Activated CD8-positive, alpha-beta T cell treated with anti-CD3 and anti-CD28 coated beads, Interleukin-2, amount 10 ng/mL, durations not matched to agents 7 days and 5 days (primary cell): ENCODE data around the gene CDH26. TPM values are rescaled to one million over a fixed set of nuclear protein-coding genes. Genes with fewer than 3 reads are reported as not detected.

Experiments used
- ATAC-seq: fragments of 150-1000 bp; cut with Tn5 transposase; one replicate; pipeline ENCODE4 v1.10.0; 2021; ENCODE audit warnings: moderate library complexity
- CTCF ChIA-PET: fragments of 350-600 bp; sonication (Branson Sonifier 250); formaldehyde crosslinking; loops from one replicate; lab custom pipeline; 2021; ENCODE audit warnings: antibody characterized with exemption; lab: Charles Lee
- POLR2A ChIA-PET: fragments of 350-600 bp; sonication (Branson Sonifier 250); formaldehyde crosslinking; loops from one replicate; lab custom pipeline; 2021; ENCODE audit warnings: antibody characterized with exemption; lab: Charles Lee
- DNase-seq: peaks from one replicate; pipeline ENCODE4 v3.0.0-alpha.2; 2020
- H3K27ac Mint-ChIP-seq: one replicate; pipeline ENCODE4 v1.8.0; 2021; ENCODE audit warnings: mild to moderate bottlenecking, mixed read lengths
- H3K27me3 Mint-ChIP-seq: one replicate; pipeline ENCODE4 v1.8.0; 2021; ENCODE audit warnings: low read depth, mixed read lengths
- H3K36me3 Mint-ChIP-seq: one replicate; pipeline ENCODE4 v1.8.0; 2021; ENCODE audit warnings: low read depth, mixed read lengths
- H3K4me1 Mint-ChIP-seq: one replicate; pipeline ENCODE4 v1.8.0; 2021; ENCODE audit warnings: low read depth, mixed read lengths
- H3K4me3 Mint-ChIP-seq: one replicate; pipeline ENCODE4 v1.8.0; 2021; ENCODE audit warnings: mild to moderate bottlenecking, mixed read lengths
- H3K9me3 Mint-ChIP-seq: one replicate; pipeline ENCODE4 v1.8.0; 2022; ENCODE audit warnings: mixed read lengths; ENCODE audit not compliant: insufficient read depth
- total RNA-seq, 2 experiments: library from RNA; stranded (reverse); gene quantifications; one replicate each; pipeline ENCODE4 v1.2.3, GENCODE V29; 2021

CDH26 gene
- total RNA-seq, 2 experiments from 2014 or later, result 0.26 to 0.34 TPM

- Mint-ChIP-seq H3K9me3 (no peaks in the 10 kb centered on the region), H3K27me3 (peaks cover 6% of the 10 kb centered on the region), H3K4me1 (peaks cover 4% of the 10 kb centered on the region), H3K36me3 (no peaks in the 10 kb centered on the region), H3K27ac (no peak overlapping the region), H3K4me3 (no peak overlapping the region)
- DNase-seq (no peak), ATAC-seq (no peak)
- CTCF ChIA-PET, result interaction anchor here (0.9 to 1.5 kb wide), 2 partner anchors 10 to 35 kb away, joined by 4 read pairs; no protein-coding TSS in a partner anchor
- POLR2A ChIA-PET, result no interaction called here
These were observed 64.6 kb downstream of the CDH26 start for GRCh38 chr20:60022849-60023248.

- ChIA-PET CTCF (no interaction called here), POLR2A (no interaction called here)
- H3K9me3 Mint-ChIP-seq, result no peaks in the 10 kb centered on the region
- no peak for ATAC-seq
- no peaks in the 10 kb centered on the region for H3K4me1 Mint-ChIP-seq
- DNase-seq, result no peak
- H3K27ac Mint-ChIP-seq, result no peak overlapping the region
- no peaks in the 10 kb centered on the region for H3K36me3 Mint-ChIP-seq
- H3K4me3 Mint-ChIP-seq, result no peak overlapping the region
- H3K27me3 Mint-ChIP-seq, result no peaks in the 10 kb centered on the region
These were observed 66.0 kb downstream of the CDH26 start for GRCh38 chr20:60024245-60024644.

GRCh38 chr20:60024801-60025200 is 66.6 kb downstream of the CDH26 start:
- no peak for DNase-seq
- no peaks in the 10 kb centered on the region for H3K27me3 Mint-ChIP-seq
- H3K4me1 Mint-ChIP-seq, result no peaks in the 10 kb centered on the region
- CTCF ChIA-PET, result no interaction called here
- POLR2A ChIA-PET, result no interaction called here
- no peak overlapping the region for H3K27ac Mint-ChIP-seq
- no peak overlapping the region for H3K4me3 Mint-ChIP-seq
- H3K36me3 Mint-ChIP-seq, result no peaks in the 10 kb centered on the region
- H3K9me3 Mint-ChIP-seq, result no peaks in the 10 kb centered on the region
- no peak for ATAC-seq

GRCh38 chr20:60026010-60026409 is 67.8 kb downstream of the CDH26 start:
- no peak overlapping the region for H3K4me3 Mint-ChIP-seq
- ATAC-seq, result no peak
- H3K9me3 Mint-ChIP-seq, result no peaks in the 10 kb centered on the region
- no peak for DNase-seq
- H3K27ac Mint-ChIP-seq, result no peak overlapping the region
- ChIA-PET POLR2A (no interaction called here), CTCF (no interaction called here)
- no peaks in the 10 kb centered on the region for H3K36me3 Mint-ChIP-seq
- H3K27me3 Mint-ChIP-seq, result no peaks in the 10 kb centered on the region
- no peaks in the 10 kb centered on the region for H3K4me1 Mint-ChIP-seq

- ChIA-PET POLR2A (no interaction called here), CTCF (no interaction called here)
- DNase-seq, result no peak
- Mint-ChIP-seq H3K36me3 (no peaks in the 10 kb centered on the region), H3K27ac (no peak overlapping the region), H3K9me3 (no peaks in the 10 kb centered on the region), H3K4me3 (no peak overlapping the region), H3K27me3 (no peaks in the 10 kb centered on the region), H3K4me1 (no peaks in the 10 kb centered on the region)
- no peak for ATAC-seq
These were observed 72.2 kb downstream of the CDH26 start for GRCh38 chr20:60030471-60030870.

GRCh38 chr20:60031107-60031506 is 72.9 kb downstream of the CDH26 start:
- DNase-seq, result no peak
- ChIA-PET POLR2A (no interaction called here), CTCF (no interaction called here)
- Mint-ChIP-seq H3K9me3 (no peaks in the 10 kb centered on the region), H3K27ac (no peak overlapping the region), H3K27me3 (no peaks in the 10 kb centered on the region), H3K4me1 (no peaks in the 10 kb centered on the region), H3K4me3 (no peak overlapping the region), H3K36me3 (peaks cover 1% of the 10 kb centered on the region)
- ATAC-seq, result no peak

GRCh38 chr20:60034231-60035110 is 76.2 kb downstream of the CDH26 start:
- H3K27me3 Mint-ChIP-seq, result peaks cover 2% of the 10 kb centered on the region
- no peak for ATAC-seq
- H3K4me3 Mint-ChIP-seq, result no peak overlapping the region
- H3K9me3 Mint-ChIP-seq, result no peaks in the 10 kb centered on the region
- CTCF ChIA-PET, result no interaction called here
- DNase-seq, result no peak
- no peaks in the 10 kb centered on the region for H3K4me1 Mint-ChIP-seq
- H3K36me3 Mint-ChIP-seq, result peaks cover 1% of the 10 kb centered on the region
- no peak overlapping the region for H3K27ac Mint-ChIP-seq
- POLR2A ChIA-PET, result no interaction called here

GRCh38 chr20:60035486-60035885 is 77.3 kb downstream of the CDH26 start:
- POLR2A ChIA-PET, result no interaction called here
- Mint-ChIP-seq H3K4me1 (no peaks in the 10 kb centered on the region), H3K4me3 (no peak overlapping the region), H3K27me3 (peaks cover 5% of the 10 kb centered on the region), H3K36me3 (peaks cover 1% of the 10 kb centered on the region), H3K27ac (no peak overlapping the region), H3K9me3 (no peaks in the 10 kb centered on the region)
- no peak for DNase-seq
- CTCF ChIA-PET, result no interaction called here
- ATAC-seq, result no peak

- no peak for DNase-seq
- Mint-ChIP-seq H3K36me3 (peaks cover 1% of the 10 kb centered on the region), H3K9me3 (no peaks in the 10 kb centered on the region), H3K27ac (no peak overlapping the region), H3K27me3 (peaks cover 8% of the 10 kb centered on the region), H3K4me1 (no peaks in the 10 kb centered on the region), H3K4me3 (no peak overlapping the region)
- CTCF ChIA-PET, result no interaction called here
- ATAC-seq, result no peak
- POLR2A ChIA-PET, result no interaction called here
These were observed 78.1 kb downstream of the CDH26 start for GRCh38 chr20:60036346-60036745.

- no peak overlapping the region for H3K27ac Mint-ChIP-seq
- peaks cover 9% of the 10 kb centered on the region for H3K27me3 Mint-ChIP-seq
- H3K9me3 Mint-ChIP-seq, result no peaks in the 10 kb centered on the region
- ChIA-PET CTCF (interaction anchor here (0.9 kb wide), 1 partner anchor 21 kb away, joined by 3 read pairs; no protein-coding TSS in a partner anchor), POLR2A (no interaction called here)
- no peak overlapping the region for H3K4me3 Mint-ChIP-seq
- ATAC-seq (no peak), DNase-seq (no peak)
- peaks cover 1% of the 10 kb centered on the region for H3K36me3 Mint-ChIP-seq
- no peaks in the 10 kb centered on the region for H3K4me1 Mint-ChIP-seq
These were observed 78.7 kb downstream of the CDH26 start for GRCh38 chr20:60036746-60037499.

GRCh38 chr20:60038400-60039008 is 80.3 kb downstream of the CDH26 start:
- H3K4me3 Mint-ChIP-seq, result no peak overlapping the region
- H3K27ac Mint-ChIP-seq, result no peak overlapping the region
- ATAC-seq (no peak), DNase-seq (no peak)
- H3K27me3 Mint-ChIP-seq, result peaks cover 11% of the 10 kb centered on the region
- ChIA-PET POLR2A (no interaction called here), CTCF (no interaction called here)
- H3K36me3 Mint-ChIP-seq, result peaks cover 1% of the 10 kb centered on the region
- no peaks in the 10 kb centered on the region for H3K9me3 Mint-ChIP-seq
- H3K4me1 Mint-ChIP-seq, result no peaks in the 10 kb centered on the region

GRCh38 chr20:60039526-60039925 is 81.3 kb downstream of the CDH26 start:
- Mint-ChIP-seq H3K36me3 (peaks cover 1% of the 10 kb centered on the region), H3K9me3 (no peaks in the 10 kb centered on the region), H3K27me3 (peaks cover 17% of the 10 kb centered on the region), H3K4me1 (no peaks in the 10 kb centered on the region), H3K4me3 (no peak overlapping the region), H3K27ac (no peak overlapping the region)
- CTCF ChIA-PET, result no interaction called here
- ATAC-seq (no peak), DNase-seq (no peak)
- POLR2A ChIA-PET, result no interaction called here
